Kidney (tissue), 14 donors: ENCODE measurements around the gene OR7A17. TPM values are rescaled to one million over a fixed set of nuclear protein-coding genes. Genes with fewer than 3 reads are reported as not detected.

Source experiments
- DNase-seq, 5 donors: peaks; one replicate each; pipeline ENCODE4 v3.0.0-alpha.2; 2013 to 2020
- FAIRE-seq: peaks from 2 replicates; lab custom pipeline; 2012; peaks lifted over from hg19 to GRCh38; lab: Jason Lieb, UNC
- H3K27ac ChIP-seq, 2 donors: one replicate each; pipeline ENCODE4 v1.7.0; 2013; ENCODE audit warnings: low read depth in 2 of 2, low read length in 2 of 2, inconsistent platforms in 1 of 2
- H3K27me3 ChIP-seq: one replicate; pipeline ENCODE4 v1.7.1; 2013; ENCODE audit warnings: low read length, inconsistent platforms; ENCODE audit not compliant: control insufficient read depth, insufficient read depth
- H3K36me3 ChIP-seq, 3 donors: one replicate each; pipeline versions ENCODE4 v1.7.0 to v1.7.1; 2013; ENCODE audit warnings: low read length in 3 of 3, control low read depth in 1 of 3, inconsistent platforms in 1 of 3; ENCODE audit not compliant: insufficient read depth in 3 of 3, control insufficient read depth in 2 of 3
- H3K4me1 ChIP-seq, 3 donors: one replicate each; pipeline versions ENCODE4 v1.7.0 to v1.7.1; 2013; ENCODE audit warnings: low read length in 3 of 3, inconsistent platforms in 1 of 3, low read depth in 1 of 3; ENCODE audit not compliant: control insufficient read depth in 2 of 3, insufficient read depth in 2 of 3
- H3K4me3 ChIP-seq, 3 donors: one replicate each; pipeline versions ENCODE4 v1.7.0 to v1.8.1; 2013; ENCODE audit warnings: low read length in 3 of 3, control low read depth in 1 of 3, inconsistent platforms in 1 of 3
- H3K9ac ChIP-seq, 3 donors: one replicate each; pipeline versions ENCODE4 v1.7.0 to v1.7.1; 2013; ENCODE audit warnings: low read length in 3 of 3, control low read depth in 1 of 3, inconsistent platforms in 1 of 3
- H3K9me3 ChIP-seq, 3 donors: one replicate each; pipeline versions ENCODE4 v1.7.0 to v1.7.1; 2013; ENCODE audit warnings: low read length in 3 of 3, control low read depth in 1 of 3, inconsistent platforms in 1 of 3; ENCODE audit not compliant: control insufficient read depth in 2 of 3, insufficient read depth in 1 of 3
- CTCF ChIP-seq: IDR thresholded peaks from 3 replicates; pipeline ENCODE4 v1.5.1; 2012; ENCODE audit warnings: mild to moderate bottlenecking, moderate library complexity, borderline replicate concordance; ENCODE audit not compliant: insufficient read depth; ENCODE audit errors: extremely low read depth
- intact Hi-C: fragments of 100-400 bp; cut with DNase I; formaldehyde crosslinking; loops from one replicate; pipeline ENCODE4 v1.11.1; 2022
- polyA plus RNA-seq: library from polyadenylated mRNA; stranded (reverse); fragments of 350-450 nt; fragmentation: Illumina TruSeq; extraction: RNeasy Lipid Tissue Mini Kit (QIAGEN cat#74804); gene quantifications from one replicate; pipeline ENCODE4 v1.2.3, GENCODE V29; 2014; ENCODE audit warnings: low read depth, low replicate concordance; ENCODE audit not compliant: insufficient read depth
- total RNA-seq: library from RNA; stranded (reverse); fragmentation: NEBNext Ultra II Directional; extraction: Animal tissue kit (Norgen Biotek cat#: 25700); gene quantifications from one replicate; pipeline ENCODE4 v1.2.1, GENCODE V29; 2021
- donor health status: control.
- donor health status: control.
- donor health status: control.
- donor health status: control.
- donor health status: control.
- donor health status: DM: yes; HTN: yes; CAD: no.
- donor health status: Normal renal cell carcinoma (clear cell type).

OR7A17 gene
- total and polyA plus RNA-seq, 2 donors from 2014 or later = not detected

- no peak for TF ChIP-seq CTCF
- H3K9ac ChIP-seq = no peak overlapping the region
- no peak overlapping the region for H3K4me3 ChIP-seq
- H3K4me1 ChIP-seq = no peaks in the 10 kb centered on the region
- FAIRE-seq (no peak), DNase-seq (no peak)
- no peaks in the 10 kb centered on the region for H3K27me3 ChIP-seq
- intact Hi-C loops = no loop called here
- no peak overlapping the region for H3K27ac ChIP-seq
- no peaks in the 10 kb centered on the region for H3K36me3 ChIP-seq
- H3K9me3 ChIP-seq = no peaks in the 10 kb centered on the region
Observed at GRCh38 chr19:14915116-14915515, 29.2 kb upstream of the OR7A17 start.

- no peaks in the 10 kb centered on the region for H3K4me1 ChIP-seq
- TF ChIP-seq CTCF = no peak
- no peaks in the 10 kb centered on the region for H3K36me3 ChIP-seq
- no peak overlapping the region for H3K9ac ChIP-seq
- intact Hi-C loops = no loop called here
- no peak overlapping the region for H3K27ac ChIP-seq
- no peak overlapping the region for H3K4me3 ChIP-seq
- no peaks in the 10 kb centered on the region for H3K9me3 ChIP-seq
- DNase-seq = no peak
- no peaks in the 10 kb centered on the region for H3K27me3 ChIP-seq
- no peak for FAIRE-seq
Observed at GRCh38 chr19:14906711-14907110, 20.8 kb upstream of the OR7A17 start.

- H3K9me3 ChIP-seq = no peaks in the 10 kb centered on the region
- no peak for FAIRE-seq
- H3K36me3 ChIP-seq = no peaks in the 10 kb centered on the region
- no peak overlapping the region for H3K4me3 ChIP-seq
- TF ChIP-seq CTCF = no peak
- H3K27me3 ChIP-seq = no peaks in the 10 kb centered on the region
- no peak overlapping the region for H3K27ac ChIP-seq
- no peaks in the 10 kb centered on the region for H3K4me1 ChIP-seq
- no peak for DNase-seq
- H3K9ac ChIP-seq = no peak overlapping the region
- intact Hi-C loops = no loop called here
Observed at GRCh38 chr19:14901675-14902260, 15.8 kb upstream of the OR7A17 start.
